ACHN (cell line): ENCODE results near the gene ADCY4.

Experiments used
- DNase-seq: peaks from one replicate; pipeline ENCODE4 v3.0.0-alpha.2; 2015
- in situ Hi-C: cut with HindIII; loops from 2 replicates; pipeline ENCODE4 v1.10.0; 2017; ENCODE audit warnings: low sequenced_read_pairs, low pct_ligation_motif_present, low pct_unique_long_range_greater_than_20kb

Gene ADCY4

GRCh38 chr14:24325041-24325530, 9.8 kb downstream of the ADCY4 start:
- in situ Hi-C loops: no loop called here
- DNase-seq: no peak

GRCh38 chr14:24324024-24324423, 10.8 kb downstream of the ADCY4 start:
- no peak for DNase-seq
- in situ Hi-C loops: no loop called here

GRCh38 chr14:24323341-24323740, 11.5 kb downstream of the ADCY4 start:
- in situ Hi-C loops: no loop called here
- DNase-seq: no peak

- DNase-seq: no peak
- in situ Hi-C loops: no loop called here
Measured at GRCh38 chr14:24322672-24323071, 12.2 kb downstream of the ADCY4 start.

GRCh38 chr14:24321212-24321975, 13.5 kb downstream of the ADCY4 start:
- no peak for DNase-seq
- in situ Hi-C loops: no loop called here

GRCh38 chr14:24317141-24317928, 17.5 kb downstream of the ADCY4 start:
- in situ Hi-C loops: no loop called here
- DNase-seq: no peak

GRCh38 chr14:24316597-24316950, 18.3 kb downstream of the ADCY4 start:
- no peak for DNase-seq
- in situ Hi-C loops: no loop called here

GRCh38 chr14:24315807-24316596, 18.9 kb downstream of the ADCY4 start:
- in situ Hi-C loops: no loop called here
- DNase-seq: no peak

- DNase-seq: no peak
- in situ Hi-C loops: no loop called here
Measured at GRCh38 chr14:24315243-24315806, 19.5 kb downstream of the ADCY4 start.

GRCh38 chr14:24314377-24315193, 20.3 kb downstream of the ADCY4 start:
- DNase-seq: no peak
- in situ Hi-C loops: no loop called here

GRCh38 chr14:24313913-24314312, 21.0 kb downstream of the ADCY4 start:
- DNase-seq: no peak
- in situ Hi-C loops: no loop called here

- DNase-seq: peak; percentile 32
- in situ Hi-C loops: no loop called here
Measured at GRCh38 chr14:24312736-24313507, 21.9 kb downstream of the ADCY4 start.

- DNase-seq: no peak
Measured at GRCh38 chr14:24311837-24312615, 22.8 kb downstream of the ADCY4 start.

GRCh38 chr14:24310646-24311604, 23.9 kb downstream of the ADCY4 start, which contains the start of gene LTB4R:
Gene LTB4R, plus strand, starts transcription at chr14:24311502. Its CDS starts 4,150 bp downstream, at chr14:24315652.
- in situ Hi-C loops: no loop called here
- peak; percentile 60 for DNase-seq

More at GRCh38 chr14:24311837-24312615, 22.8 kb downstream of the ADCY4 start:
- in situ Hi-C loops: no loop called here

GRCh38 chr14:24310265-24310645, 24.6 kb downstream of the ADCY4 start:
- DNase-seq: no peak
- in situ Hi-C loops: no loop called here
